ENCODE data around the gene ANTXR1. TPM values are rescaled to one million over a fixed set of nuclear protein-coding genes. Genes with fewer than 3 reads are reported as not detected.

ANTXR1 gene
- total RNA-seq, 1 experiment from 2014 or later: 37.3 TPM

DNA sequence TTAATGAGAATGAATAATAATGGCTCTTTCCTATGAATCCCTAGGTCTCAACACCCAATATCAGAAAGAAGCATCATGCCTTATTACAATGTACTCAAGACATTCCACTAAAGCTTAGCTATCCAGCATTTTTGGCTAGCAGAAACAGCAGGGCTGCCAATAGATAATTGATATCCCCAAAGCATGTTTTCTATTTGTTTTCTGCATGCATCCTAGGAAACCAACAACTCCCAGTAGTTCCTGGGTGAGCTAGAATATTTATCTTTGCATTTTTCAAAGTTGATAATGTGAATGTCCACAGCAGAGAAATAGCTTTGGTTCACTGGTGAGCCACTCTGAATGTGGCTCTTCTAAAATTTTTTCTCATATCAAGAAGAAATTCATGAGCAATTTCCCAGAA lies 5.8 kb upstream of the ANTXR1 start:
- Histone ChIP-seq H3K56ac (ENCODE audit: insufficient read length, low read depth, low read length) (no peak overlapping the region), H2BK15ac (ENCODE audit: low read depth, low read length) (no peak overlapping the region), H3K23me2 (ENCODE audit: insufficient read length, low read depth, low read length, poor library complexity, severe bottlenecking) (no peaks in the 10 kb centered on the region), H3K4ac (ENCODE audit: low read depth, low read length) (no peak overlapping the region), H3K79me1 (ENCODE audit: insufficient read depth, low read depth, low read length, poor library complexity, severe bottlenecking) (no peaks in the 10 kb centered on the region), H3K14ac (ENCODE audit: insufficient read depth, low read length) (no peak overlapping the region), H4K20me1 (ENCODE audit: control insufficient read depth, insufficient read depth, insufficient read length) (no peaks in the 10 kb centered on the region), H3K9me3 (ENCODE audit: control insufficient read depth, low read depth, low read length) (no peaks in the 10 kb centered on the region), H2BK120ac (ENCODE audit: low read depth, low read length, poor library complexity, severe bottlenecking) (no peak overlapping the region), H3K79me2 (ENCODE audit: insufficient read depth, low read length) (no peaks in the 10 kb centered on the region), H2AFZ (ENCODE audit: low read length) (no peak overlapping the region), H4K5ac (ENCODE audit: insufficient read length, low read depth, low read length) (no peak overlapping the region), H3K23ac (ENCODE audit: insufficient read length, low read depth, low read length) (no peak overlapping the region), H3K27me3 (ENCODE audit: insufficient read depth, low read length) (no peaks in the 10 kb centered on the region), H3K18ac (ENCODE audit: insufficient read length, low read depth, low read length) (no peak overlapping the region), H2BK20ac (ENCODE audit: low read depth, low read length, poor library complexity, severe bottlenecking) (no peak overlapping the region), H4K8ac (replicated peaks; ENCODE audit: insufficient read length, low read depth, low read length) (no peak overlapping the region), H2BK5ac (ENCODE audit: insufficient read length, low read length) (no peak overlapping the region), H3K27ac (ENCODE audit: insufficient read length, low read depth, low read length) (no peak overlapping the region), H4K91ac (ENCODE audit: insufficient read length, low read depth, low read length) (no peak overlapping the region), H3T11ph (ENCODE audit: low read length) (no peak overlapping the region), H2BK12ac (ENCODE audit: insufficient read length, low read depth, low read length) (no peak overlapping the region), H3K4me2 (ENCODE audit: insufficient read depth, insufficient read length, low read length) (no peak overlapping the region), H3K9ac (ENCODE audit: extremely low read depth, insufficient read length, low read length) (no peak overlapping the region), H2AK5ac (ENCODE audit: insufficient read length, low read length) (no peak overlapping the region), H3K4me1 (ENCODE audit: insufficient read depth, low read length) (no peaks in the 10 kb centered on the region)
- no peak for DNase-seq
- TF ChIP-seq, protein P1, sequence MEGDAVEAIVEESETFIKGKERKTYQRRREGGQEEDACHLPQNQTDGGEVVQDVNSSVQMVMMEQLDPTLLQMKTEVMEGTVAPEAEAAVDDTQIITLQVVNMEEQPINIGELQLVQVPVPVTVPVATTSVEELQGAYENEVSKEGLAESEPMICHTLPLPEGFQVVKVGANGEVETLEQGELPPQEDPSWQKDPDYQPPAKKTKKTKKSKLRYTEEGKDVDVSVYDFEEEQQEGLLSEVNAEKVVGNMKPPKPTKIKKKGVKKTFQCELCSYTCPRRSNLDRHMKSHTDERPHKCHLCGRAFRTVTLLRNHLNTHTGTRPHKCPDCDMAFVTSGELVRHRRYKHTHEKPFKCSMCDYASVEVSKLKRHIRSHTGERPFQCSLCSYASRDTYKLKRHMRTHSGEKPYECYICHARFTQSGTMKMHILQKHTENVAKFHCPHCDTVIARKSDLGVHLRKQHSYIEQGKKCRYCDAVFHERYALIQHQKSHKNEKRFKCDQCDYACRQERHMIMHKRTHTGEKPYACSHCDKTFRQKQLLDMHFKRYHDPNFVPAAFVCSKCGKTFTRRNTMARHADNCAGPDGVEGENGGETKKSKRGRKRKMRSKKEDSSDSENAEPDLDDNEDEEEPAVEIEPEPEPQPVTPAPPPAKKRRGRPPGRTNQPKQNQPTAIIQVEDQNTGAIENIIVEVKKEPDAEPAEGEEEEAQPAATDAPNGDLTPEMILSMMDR (conservative IDR thresholded peaks at IDR 0.05): no peak
- H3K4me1 Mint-ChIP-seq: no peaks in the 10 kb centered on the region
- no peak overlapping the region for H3K4me3 Mint-ChIP-seq
- H3K27ac Mint-ChIP-seq: no peak overlapping the region
- no peaks in the 10 kb centered on the region; a peak in 1 of 7 replicates for H3K36me3 Mint-ChIP-seq (ENCODE audit: insufficient read depth in 1 of 3, low read depth in 3 of 3)
- H3K9me3 Mint-ChIP-seq: peaks cover 4 to 6% of the 10 kb centered on the region in 2 experiments
- H3K27me3 Mint-ChIP-seq (ENCODE audit: low read depth): peaks cover 35% of the 10 kb centered on the region
